Measurements from ENCODE around the gene COX5A.
A peak's percentile ranks its signal among the peaks of the same experiment; 100 is the strongest.

Gene COX5A

DNA sequence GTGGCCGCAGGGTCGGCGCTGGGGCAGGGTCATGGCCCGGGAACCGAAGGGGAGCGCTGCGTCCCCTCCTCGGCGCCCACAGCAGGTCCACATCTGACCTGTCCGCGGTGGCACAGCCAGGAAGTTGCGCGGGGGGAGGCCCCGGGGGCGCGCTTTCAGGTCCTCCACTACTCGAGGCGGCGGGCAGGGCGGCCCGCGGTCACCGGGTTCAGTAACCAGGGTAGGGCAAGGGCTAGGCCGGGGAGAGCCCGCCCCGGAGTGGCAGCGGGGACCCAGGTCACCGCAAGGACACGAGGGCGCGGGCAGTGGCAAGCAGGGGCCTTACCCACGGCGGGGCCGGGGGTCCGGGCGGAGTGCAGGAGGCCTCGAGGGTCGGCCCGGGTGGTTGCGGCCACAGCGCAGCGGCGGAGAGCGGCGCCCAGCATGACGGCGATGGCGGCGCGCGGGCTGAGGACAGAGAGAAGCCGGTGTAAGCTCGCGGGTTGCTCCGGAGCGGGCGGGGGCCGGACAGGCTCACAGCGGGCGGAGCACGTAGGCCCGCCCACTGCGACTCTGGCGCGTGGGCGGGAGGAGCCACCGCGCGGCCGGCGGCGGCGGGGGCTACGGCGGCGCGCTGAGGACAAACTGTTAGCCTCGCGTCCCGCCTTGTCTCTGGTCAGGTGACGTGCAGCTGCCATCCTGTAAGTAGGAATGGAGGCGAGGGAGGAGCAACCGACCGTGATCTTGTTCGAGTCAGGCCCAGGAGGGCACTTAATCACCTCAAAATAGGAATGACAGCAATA lies at the start of gene COX5A:
COX5A (minus strand) TSS at position 484 of the 782 bp plus-strand sequence; CDS start at position 425, 59 bp downstream.
- peak; percentile 89 for DNase-seq (ENCODE audit: low read depth)

DNA sequence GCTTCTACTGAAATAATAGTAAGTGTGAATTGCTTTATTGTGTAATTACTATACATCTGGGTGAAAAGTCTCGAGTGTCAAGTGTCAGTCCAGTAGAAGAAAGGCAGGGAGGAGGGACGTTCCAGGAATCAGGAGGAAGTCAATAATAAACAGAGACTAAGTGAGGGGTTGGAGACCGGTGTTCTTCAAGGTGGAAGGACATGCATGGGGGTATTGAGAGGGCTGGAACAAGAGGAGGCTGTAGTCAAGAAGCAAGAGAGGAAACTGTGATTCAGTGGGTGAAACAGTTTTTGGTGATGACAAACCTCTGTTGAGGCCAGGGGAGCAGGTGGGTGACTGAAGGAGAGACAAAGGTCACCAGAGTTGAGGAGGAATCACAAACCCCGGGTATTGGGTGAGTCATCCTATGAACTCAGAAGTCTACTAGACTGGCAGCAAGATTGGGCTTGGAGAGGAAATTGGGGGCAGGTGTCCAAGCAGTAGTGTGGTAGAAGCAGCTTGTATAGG lies 45.9 kb upstream of the COX5A start:
- no peak for DNase-seq (ENCODE audit: low read depth)

DNA sequence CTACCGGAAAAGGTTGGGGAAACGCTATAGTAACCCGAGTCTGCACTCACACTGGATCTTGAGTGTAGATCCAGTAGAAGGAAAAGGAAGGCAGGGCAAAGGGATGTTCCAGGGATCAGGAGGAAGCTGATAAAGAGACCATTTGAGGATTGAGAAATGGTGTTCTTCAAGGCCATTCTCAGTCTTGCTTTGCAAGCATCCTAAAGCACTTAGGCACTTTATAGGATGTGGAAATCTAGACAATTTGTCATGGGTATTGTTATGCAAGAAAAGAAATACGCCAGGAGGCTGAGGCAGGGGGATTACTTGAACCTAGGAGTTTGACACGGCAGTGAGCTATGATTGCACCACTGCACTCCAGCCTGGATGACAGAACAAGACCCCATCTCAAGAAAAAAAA lies 44.3 kb upstream of the COX5A start:
- no peak for DNase-seq (ENCODE audit: low read depth)

DNA sequence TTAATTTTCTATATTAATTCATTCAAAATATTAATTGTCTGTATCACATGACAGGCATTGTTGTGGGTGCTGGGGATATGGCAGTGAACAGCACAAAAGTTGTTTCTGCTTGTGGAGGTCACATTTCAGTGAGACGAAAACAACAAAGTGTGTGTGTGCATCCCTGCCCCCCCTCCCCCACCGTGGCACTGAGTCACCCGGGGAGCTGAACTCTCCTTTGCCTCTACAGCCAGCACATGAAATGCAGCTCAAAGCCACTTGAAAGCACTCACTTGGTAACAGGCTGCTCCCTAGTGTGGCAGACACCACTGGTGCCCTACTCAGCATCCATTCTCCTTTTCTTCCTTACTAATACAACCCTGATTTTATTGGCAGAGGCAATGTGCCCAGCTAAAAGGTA lies 40.6 kb upstream of the COX5A start:
- no peak for DNase-seq (ENCODE audit: low read depth)

DNA sequence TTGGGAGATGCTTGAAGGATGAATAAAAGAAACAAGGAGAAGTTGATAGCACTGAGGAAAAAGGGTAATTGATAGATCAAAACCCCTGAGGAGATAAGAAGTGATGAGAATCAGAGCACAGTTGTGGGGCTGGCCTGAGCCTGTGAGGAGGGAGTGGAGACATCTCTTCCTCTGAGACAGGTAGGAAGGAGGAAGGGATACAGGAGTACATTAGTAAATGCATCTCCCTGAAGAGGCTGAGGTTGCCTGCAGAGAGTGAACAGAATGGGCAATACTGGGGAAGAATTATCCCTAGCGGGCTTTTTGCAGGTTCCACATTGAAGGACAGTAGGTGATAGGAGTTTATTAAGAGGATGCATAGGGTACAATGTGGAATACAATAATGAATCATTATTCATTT lies 40.2 kb upstream of the COX5A start:
- DNase-seq (ENCODE audit: low read depth): no peak

DNA sequence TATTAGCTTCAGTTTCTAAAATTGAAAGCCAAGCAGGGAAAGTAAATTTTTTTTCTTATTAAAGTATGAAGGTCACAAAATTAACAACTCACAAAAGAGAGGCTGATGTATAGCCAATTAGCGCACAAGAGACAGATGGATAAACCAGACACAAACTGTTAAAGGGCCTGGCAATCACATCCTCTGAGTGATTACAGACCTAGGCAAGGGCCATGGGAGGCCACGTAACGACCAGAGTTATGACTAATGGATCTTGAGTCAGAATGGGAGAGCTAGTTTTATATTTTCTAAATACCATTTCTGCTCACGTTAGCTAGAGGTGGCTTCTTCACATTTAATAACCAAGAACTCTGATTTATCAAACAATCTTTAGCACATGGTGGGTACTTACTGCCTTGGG lies 39.7 kb upstream of the COX5A start:
- no peak for DNase-seq (ENCODE audit: low read depth)

DNA sequence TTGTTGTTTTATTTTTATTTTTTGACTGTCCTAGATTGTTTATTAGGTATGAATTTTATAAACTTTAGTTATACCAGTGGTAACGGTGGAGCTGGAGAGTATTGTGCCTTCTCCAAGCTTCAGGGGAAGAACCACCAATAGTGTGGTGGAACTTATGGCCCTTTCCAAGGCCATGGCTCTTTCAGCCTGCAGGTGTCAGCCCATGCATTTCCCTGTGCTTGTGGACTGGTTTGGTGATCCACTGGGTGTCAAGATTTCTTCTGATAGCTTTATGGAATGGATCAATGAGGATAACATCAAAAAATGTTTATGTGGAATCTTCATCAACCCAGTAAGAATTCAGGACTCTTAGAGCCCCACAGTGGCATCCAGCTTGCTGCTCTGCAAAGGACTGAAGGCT lies 38.3 kb upstream of the COX5A start:
- DNase-seq (ENCODE audit: low read depth): no peak

DNA sequence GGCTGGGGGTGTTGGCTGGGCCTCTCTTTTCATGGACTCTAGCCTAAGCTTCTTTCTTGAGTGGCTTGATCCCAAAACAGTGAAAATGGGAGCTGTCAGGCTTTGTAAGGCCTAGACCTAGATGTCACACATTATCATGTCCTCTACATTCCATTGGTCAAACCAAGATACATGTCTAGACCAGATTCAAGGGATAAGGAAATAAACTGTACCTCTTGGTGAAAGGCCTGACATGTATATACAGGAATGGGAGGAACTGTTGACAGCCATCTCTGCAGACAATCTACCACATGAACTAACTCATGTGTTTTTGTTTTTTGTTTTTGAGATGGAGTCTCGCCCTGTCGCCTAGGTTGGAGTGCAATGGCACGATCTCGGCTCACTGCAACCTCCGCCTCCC lies 29.8 kb upstream of the COX5A start:
- DNase-seq (ENCODE audit: low read depth): no peak

DNA sequence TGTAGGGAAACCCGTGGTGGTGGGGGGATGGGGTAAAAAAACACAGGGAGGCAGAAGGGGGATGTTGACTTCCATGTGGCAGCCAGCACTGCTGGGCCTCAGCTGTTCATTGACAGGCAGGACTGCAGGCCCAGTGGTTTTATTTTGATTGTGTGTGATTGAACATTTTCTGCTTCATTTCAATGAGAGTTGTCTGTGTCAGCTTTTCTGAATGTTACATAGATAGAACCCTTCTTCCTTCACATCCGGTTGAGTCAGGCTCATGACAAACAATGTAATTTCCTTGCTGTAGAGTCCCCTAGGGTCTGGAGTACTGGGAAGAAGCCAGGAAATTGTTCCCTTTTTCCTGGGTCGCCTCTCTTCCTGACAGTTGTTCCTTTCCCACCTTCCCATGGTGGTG lies 26.9 kb upstream of the COX5A start:
- DNase-seq (ENCODE audit: low read depth): no peak

DNA sequence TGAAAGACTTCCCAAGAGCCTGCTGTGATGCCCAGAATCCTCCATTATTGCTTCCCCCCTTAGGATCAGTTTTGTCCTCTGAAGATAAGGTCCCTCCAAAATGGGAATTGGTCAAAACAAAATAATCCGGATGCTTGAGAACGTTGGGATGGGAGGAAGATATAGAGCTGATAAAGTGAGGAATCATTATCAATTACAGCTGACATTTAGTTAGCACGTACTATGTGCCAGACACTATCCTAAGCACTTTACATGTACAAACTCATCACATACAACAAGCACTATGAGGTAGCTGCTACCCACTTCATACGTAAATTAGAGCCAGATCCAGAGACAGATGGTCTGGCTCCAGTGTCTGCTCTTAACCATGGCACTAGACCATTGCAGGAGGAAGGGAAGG lies 25.3 kb upstream of the COX5A start:
- DNase-seq (ENCODE audit: low read depth): no peak

DNA sequence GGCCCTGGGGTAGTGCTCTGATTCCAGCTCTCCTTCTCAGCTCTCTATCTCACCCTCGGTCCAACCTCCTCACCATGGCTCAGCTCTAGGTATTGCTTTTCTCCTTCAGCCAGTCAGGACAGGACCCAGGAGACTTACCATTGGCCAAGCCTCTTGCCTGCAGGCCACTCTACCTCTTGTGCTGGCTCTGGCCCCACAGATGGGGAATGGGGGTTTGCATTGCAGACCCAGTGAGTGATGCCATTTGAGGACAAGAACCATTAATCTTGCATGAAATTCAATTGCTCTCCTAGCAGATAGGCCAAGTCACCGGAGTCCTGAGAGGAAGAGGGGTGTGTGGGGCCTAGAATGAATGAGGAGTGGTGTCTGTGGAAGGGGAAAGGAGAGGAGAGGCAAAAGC lies 24.8 kb upstream of the COX5A start:
- no peak for DNase-seq (ENCODE audit: low read depth)

DNA sequence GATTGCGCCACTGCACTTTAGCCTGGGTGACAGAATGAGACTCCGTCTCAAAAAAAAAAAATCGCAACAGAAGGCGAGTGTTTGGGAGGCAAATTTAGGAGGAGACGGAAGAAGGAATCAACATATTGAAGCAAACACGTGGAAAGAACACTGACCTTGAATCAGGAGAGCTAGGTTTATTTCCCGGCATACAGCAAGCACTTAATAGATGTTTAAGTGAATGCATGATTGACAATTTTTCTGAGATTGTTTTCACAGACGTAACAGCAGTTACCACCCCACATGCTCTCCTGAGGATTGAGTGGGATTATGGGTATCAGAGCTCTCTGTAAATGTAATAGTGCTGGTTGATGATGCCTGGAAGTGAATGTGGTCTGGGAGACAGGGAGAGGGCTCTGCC lies 24.3 kb upstream of the COX5A start:
- no peak for DNase-seq (ENCODE audit: low read depth)

DNA sequence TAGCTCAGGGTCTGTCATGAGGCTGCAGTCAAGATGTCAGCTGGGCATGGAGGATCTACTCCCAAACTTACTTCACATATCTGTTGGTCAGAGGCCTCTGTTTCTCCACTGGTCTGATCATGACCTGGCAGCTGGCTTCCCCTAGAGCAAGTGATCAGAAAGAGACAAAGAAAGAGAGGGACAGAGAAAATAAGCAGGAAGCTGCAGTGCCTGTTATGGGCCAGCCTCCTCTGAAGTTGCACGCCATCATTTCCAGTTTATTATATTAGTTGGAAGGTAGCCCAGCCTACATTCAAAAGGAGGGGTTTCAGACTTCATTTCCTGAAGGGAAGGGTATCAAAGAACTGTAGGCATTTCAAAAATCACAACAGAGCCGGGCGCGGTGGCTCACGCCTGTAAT lies 23.7 kb upstream of the COX5A start:
- no peak for DNase-seq (ENCODE audit: low read depth)

DNA sequence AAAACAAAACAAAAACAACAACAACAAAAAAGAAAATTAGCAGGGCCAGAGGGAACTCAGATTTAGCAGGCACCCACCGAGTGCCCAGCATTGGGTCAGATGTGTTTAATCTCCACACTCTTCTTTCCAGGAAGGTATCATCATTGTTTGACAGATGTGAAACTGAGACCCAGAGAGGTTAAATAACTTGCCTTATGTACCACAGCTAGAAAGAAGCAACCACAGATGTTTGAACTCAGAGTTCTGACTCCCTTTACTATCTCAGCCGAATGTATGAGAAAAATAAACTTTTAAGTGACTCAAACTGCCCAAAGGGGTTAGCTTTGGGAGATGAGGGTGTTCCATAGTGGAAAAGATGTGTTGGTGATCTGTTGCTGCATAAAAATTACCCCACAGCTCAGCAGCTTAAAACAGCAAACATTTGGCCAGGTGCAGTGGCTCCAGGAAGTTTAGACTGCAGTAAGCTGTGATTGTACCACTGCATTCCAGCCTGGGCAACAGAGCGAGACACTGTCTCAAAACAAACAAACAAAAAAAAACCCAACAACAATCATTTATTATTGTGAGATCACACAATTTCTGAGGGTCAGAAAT lies 23.2 kb upstream of the COX5A start:
- DNase-seq (ENCODE audit: low read depth): no peak

DNA sequence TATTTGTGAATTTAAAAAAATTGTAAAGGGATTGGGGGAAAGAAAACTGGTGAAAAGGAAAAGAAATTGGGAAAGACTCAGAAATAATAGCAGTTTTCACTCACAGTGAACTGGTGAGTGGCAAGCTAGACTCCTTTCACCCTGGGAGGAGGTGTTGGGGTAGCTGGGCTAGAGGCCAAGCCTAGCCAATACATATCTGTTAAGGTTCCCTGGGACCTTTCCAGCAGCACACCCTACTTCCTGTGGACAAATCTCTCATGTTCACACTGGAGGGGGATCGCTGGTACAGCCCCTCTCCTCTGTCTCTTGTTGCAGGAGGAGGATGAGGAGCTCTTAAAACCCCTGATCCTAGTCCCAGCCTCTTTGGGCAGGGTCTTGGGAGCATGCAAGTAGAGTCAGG lies 22.4 kb upstream of the COX5A start:
- DNase-seq (ENCODE audit: low read depth): no peak

DNA sequence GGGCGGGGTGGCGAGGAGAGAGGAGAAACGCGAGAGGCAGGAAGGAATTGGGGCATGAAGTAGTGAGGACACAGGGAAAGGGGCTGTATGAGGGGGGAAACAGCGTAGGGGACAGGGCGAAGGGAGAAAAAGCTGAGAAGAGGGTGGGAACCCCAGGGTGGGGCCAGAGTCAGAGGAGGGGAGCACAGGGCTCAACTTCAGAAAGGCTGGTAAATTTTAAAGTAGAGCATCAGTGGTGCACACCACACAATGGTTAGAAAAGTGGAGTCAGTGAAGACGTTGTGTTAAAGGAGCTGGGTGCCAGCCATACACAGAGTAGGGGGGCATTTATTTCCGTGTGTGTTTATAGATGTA lies 21.7 kb upstream of the COX5A start:
- no peak for DNase-seq (ENCODE audit: low read depth)

DNA sequence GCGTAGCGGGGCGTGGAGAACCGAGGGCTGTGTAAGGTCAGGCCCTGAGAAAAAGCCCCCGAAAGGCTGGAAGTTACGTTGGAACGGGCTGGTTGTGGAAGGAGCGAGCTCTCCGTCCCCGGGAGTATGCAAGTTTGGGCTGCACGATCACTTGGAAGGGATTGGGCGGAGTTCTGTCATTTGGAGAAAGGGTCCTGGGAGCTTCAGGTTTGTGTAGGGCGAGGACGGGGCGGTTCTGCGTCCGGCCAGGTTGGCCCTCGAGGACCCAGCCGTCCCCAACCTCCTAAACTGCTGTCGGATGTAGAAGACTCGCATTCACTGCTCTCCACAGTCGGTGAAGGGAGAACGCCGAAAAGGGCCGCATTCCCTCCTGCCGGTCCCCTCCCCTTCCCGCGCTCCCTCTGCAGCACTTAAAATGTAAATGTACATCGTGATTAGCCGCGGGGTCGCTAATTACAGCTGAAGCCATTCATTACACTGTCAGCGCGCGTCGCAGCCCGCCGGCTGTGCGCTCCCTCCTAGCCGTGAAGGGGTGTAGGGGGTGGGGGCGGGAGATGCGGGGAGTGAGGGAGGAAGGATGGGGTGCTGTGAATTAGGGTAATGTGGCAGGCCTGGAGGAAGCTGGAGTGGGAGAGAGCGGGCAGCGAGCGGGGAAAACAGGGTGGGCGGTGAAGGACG lies 21.2 kb upstream of the COX5A start:
- DNase-seq (ENCODE audit: low read depth): no peak

DNA sequence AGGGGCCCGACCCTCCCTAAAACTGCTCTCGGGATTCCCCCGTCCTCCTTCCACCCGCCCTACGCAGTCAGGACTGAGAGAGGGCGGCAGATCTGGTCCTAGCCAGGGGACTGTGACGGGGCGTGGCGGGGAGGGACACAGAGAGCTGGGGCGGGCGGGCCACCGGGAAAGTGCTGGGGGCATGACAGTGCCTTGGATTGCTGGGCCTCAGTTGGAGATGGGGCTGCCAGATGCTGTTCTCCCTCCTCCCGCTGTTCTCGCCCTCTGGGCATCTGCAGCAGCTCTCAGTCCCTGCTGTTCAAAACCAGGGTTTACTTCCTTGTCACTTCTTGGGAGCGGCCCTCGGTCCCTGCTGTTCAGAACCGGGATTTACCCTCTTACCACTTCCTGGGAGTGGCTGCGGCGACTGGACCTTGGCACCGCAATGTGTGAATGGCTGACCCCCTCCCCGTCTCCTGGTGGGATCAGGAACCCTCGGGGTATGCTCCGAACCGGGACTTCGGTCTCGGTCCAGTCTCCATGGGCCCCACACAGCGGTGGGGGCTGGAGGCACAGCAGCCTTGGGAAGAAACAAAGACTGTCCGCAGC lies 20.5 kb upstream of the COX5A start:
- DNase-seq (ENCODE audit: low read depth): no peak

DNA sequence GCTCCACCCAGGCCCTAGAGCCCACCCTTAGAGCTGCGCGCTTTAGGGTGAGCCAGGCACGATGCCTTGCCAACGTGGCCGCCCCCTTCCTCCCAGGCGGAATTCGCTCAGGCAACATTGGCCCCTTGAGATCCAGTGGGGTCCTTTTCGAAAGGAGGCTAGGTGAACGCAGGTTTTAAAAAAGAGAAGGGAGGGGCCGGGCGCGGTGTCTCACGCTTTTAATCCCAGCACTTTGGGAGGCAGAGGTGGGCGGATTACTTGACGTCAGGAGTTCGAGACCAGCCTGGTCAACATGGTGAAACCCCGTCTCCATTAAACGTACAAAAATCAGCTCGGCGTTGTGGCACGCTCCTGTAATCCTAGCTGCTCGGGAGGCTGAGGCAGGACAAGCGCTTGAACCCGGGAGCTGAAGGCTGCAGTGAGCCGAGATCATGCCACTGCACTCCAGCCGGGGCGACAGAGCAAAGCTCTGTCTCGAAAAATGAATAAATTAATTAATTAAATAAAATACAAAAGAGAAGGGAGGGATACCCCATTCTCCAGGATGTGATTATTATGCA lies 19.7 kb upstream of the COX5A start:
- DNase-seq (ENCODE audit: low read depth): no peak

DNA sequence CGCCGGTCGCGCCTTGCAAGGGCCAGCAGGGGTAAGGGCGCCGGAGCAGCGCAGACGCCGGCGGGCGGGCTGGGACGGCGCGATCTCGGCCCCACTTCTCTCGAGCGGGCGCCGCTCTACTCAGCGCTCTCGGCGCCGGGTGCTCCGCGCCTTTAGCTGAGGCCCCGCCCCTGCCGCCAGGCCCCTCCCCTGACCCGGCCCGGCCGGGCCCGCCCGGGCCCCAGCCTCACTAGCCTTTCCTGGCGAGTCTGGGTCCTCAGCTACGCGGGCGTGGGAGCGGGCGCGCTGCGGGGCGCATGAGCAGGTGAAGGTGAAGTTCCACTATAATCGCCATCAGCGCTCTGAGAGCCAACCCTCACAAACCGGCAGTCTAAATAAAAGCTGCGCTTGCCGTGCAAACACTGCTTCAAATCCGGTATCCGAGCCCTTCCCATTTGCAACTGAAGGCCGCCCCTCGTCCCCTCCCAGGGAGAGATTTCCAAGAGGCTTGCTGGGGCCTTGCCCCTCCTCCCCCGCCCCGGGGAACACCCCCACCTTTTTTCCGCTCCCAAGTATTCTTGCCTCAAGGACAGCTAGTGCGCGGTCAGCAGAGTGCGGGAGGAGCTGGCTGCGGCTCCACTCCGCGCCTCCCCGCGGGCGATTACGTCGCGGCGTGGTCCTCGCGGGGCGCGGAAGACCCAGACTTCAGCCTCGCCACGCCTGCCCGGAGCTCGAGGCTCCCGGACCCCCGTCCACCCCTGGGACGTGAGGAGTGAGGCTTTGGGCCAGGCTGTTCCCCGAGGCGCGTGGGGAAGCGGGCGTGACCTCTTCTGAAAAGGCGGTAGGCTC lies 19.0 kb upstream of the COX5A start, which contains the start of gene RPP25:
RPP25 (minus strand) TSS at position 125 of the 828 bp plus-strand sequence. CDS start 189 bp downstream, outside the sequence.
- peak; percentile 61 for DNase-seq (ENCODE audit: low read depth)

DNA sequence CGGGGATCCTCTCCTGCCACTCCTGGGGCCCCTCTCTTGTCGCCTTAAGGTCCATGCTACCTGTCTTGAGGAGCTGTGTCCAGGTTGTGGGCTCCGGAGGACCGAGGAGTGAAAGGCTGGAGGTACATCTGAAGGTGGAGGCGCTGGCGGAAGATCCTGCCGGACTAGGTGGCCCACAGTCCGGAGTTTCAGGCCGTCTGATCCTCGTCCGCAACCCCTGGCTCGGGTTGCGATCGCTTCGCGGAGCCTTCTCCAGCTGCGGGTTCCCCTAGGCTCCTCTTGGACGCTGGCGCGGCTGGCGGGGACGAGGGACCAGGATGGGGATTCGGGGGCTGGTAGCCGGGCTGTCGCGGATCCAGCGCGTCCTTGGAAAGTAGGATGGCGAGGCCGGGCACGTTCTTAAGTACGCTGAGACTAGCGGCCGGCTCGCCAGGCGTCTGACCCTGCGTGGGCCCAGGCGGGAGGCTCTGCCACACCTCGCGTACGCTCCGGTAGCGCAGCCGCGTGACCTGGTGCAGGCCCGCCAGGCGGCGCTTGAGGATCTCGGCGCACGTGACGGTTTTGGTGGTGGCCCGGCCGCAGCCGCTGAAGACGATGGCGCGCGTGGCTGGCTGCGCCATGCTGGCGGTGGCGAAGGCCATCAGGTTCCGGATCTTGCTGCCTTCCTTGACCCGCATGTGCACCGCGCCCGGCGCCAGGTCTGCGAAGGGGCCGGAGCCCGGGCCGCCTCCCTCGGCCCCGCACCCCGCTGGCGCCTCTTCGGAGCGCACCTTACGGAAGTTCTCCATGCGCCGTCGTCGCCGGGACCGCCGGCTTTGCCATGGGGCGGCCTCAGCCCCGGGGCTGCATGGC lies 18.1 kb upstream of the COX5A start:
- peak; percentile 56 for DNase-seq (ENCODE audit: low read depth)
